Cardiac fibroblast (primary cell): ENCODE data around the gene PRKD1.
A peak's percentile ranks its signal among the peaks of the same experiment; 100 is the strongest.

Source experiments
- DNase-seq, 2 donors: peaks; one replicate each; pipeline versions ENCODE4 v3.0.0 to v3.0.0-alpha.2; 2010; ENCODE audit warnings: low read depth in 2 of 2
- H3K4me3 ChIP-seq, 2 donors: replicated peaks in 1 of 2; 1 replicate in 1 of 2; 2 replicates in 1 of 2; pipeline ENCODE4 v1.5.1; 2011; ENCODE audit warnings: low read depth in 2 of 2, low read length in 2 of 2, mild to moderate bottlenecking in 2 of 2, moderate library complexity in 1 of 2
- CTCF ChIP-seq: IDR thresholded peaks from one replicate; pipeline ENCODE4 v1.5.1; 2011; ENCODE audit warnings: low read depth, mild to moderate bottlenecking, low read length, inconsistent platforms

Gene PRKD1

GRCh38 chr14:29829851-29830250, 97.8 kb downstream of the PRKD1 start:
- TF ChIP-seq CTCF = no peak
- H3K4me3 ChIP-seq = no peak overlapping the region
- no peak for DNase-seq

- no peak overlapping the region for H3K4me3 ChIP-seq
- DNase-seq = no peak
- no peak for TF ChIP-seq CTCF
Observed at GRCh38 chr14:29823816-29824215, 103.8 kb downstream of the PRKD1 start.

GRCh38 chr14:29822430-29822709, 105.3 kb downstream of the PRKD1 start:
- TF ChIP-seq CTCF = no peak
- DNase-seq = no peak
- H3K4me3 ChIP-seq = no peak overlapping the region

- H3K4me3 ChIP-seq = no peak overlapping the region
- DNase-seq = peak in 1 of 2 donors; percentile 27
- no peak for TF ChIP-seq CTCF
Observed at GRCh38 chr14:29821661-29822429, 105.8 kb downstream of the PRKD1 start.

- H3K4me3 ChIP-seq = no peak overlapping the region
- no peak for DNase-seq
- TF ChIP-seq CTCF = no peak
Observed at GRCh38 chr14:29821242-29821641, 106.4 kb downstream of the PRKD1 start.

GRCh38 chr14:29820785-29821184, 106.9 kb downstream of the PRKD1 start:
- no peak for DNase-seq

More at GRCh38 chr14:29820785-29821184, 106.9 kb downstream of the PRKD1 start:
- TF ChIP-seq CTCF = no peak
- H3K4me3 ChIP-seq = no peak overlapping the region
